Upper lobe of left lung (tissue), 4 donors: ENCODE measurements around the gene EBF4.

Experiments
- EP300 ChIP-seq, 4 donors: sonication (generic); formaldehyde crosslinking; IDR thresholded peaks; one replicate each; pipeline ENCODE4 v1.5.1; 2017; ENCODE audit warnings: antibody characterized with exemption in 4 of 4, control low read depth in 2 of 4
- POLR2A ChIP-seq, 4 donors: fragments of 450-650 bp; IDR thresholded peaks; one replicate each; pipeline ENCODE4 v1.5.1; 2016 to 2017; ENCODE audit warnings: antibody characterized with exemption in 4 of 4, mild to moderate bottlenecking in 2 of 4
- POLR2AphosphoS5 ChIP-seq, 2 donors: sonication (generic); formaldehyde crosslinking; IDR thresholded peaks; one replicate each; pipeline ENCODE4 v1.5.1; 2017; ENCODE audit warnings: antibody characterized with exemption in 2 of 2
- TF ChIP-seq, protein P1 (sequence below), 6 experiments: fragments of 450-650 bp in 4 of 6; fragments of 200-600 bp in 2 of 6; sonication (generic) in 2 of 6; IDR thresholded peaks; one replicate each; pipeline ENCODE4 v1.5.1; 2016 to 2019; ENCODE audit warnings: antibody characterized with exemption in 6 of 6

DNA sequence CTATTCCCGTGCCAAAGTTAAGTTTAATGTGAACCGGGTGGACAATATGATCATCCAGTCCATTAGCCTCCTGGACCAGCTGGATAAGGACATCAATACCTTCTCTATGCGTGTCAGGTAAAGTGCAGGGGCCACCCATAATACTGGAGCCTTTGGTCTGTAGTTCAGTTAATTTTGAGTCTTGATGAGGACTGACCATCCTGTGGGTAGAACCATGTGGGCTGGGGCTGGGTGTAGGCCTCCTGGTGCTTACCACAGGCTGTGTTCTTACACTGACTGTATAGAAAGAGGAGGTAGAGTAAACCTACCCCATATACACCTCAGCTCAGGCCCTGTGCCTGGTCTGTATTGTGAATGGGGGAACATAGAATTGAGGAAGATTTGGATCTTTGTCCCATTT lies 37.7 kb upstream of the EBF4 start:
- TF ChIP-seq, protein P1, sequence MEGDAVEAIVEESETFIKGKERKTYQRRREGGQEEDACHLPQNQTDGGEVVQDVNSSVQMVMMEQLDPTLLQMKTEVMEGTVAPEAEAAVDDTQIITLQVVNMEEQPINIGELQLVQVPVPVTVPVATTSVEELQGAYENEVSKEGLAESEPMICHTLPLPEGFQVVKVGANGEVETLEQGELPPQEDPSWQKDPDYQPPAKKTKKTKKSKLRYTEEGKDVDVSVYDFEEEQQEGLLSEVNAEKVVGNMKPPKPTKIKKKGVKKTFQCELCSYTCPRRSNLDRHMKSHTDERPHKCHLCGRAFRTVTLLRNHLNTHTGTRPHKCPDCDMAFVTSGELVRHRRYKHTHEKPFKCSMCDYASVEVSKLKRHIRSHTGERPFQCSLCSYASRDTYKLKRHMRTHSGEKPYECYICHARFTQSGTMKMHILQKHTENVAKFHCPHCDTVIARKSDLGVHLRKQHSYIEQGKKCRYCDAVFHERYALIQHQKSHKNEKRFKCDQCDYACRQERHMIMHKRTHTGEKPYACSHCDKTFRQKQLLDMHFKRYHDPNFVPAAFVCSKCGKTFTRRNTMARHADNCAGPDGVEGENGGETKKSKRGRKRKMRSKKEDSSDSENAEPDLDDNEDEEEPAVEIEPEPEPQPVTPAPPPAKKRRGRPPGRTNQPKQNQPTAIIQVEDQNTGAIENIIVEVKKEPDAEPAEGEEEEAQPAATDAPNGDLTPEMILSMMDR (IDR thresholded peaks at IDR 0.05) = no peak
- TF ChIP-seq EP300 (IDR thresholded peaks at IDR 0.05) (no peak), POLR2A (IDR thresholded peaks at IDR 0.05) (no peak), POLR2AphosphoS5 (IDR thresholded peaks at IDR 0.05) (no peak)
